GM21528 (cell line): Measurements from ENCODE around the gene MAPKAP1.

Experiments
- ATAC-seq: cut with Tn5 transposase; IDR thresholded peaks from one replicate; pipeline ENCODE4 v1.9.1; 2021; ENCODE audit warnings: mild to moderate bottlenecking, moderate library complexity; ENCODE audit not compliant: unreplicated experiment, low FRiP score

Gene MAPKAP1

GRCh38 chr9:125439434-125440272, 267.4 kb downstream of the MAPKAP1 start:
- ATAC-seq: no peak

GRCh38 chr9:125438506-125439433, 268.2 kb downstream of the MAPKAP1 start:
- no peak for ATAC-seq

- no peak for ATAC-seq
These were observed 269.2 kb downstream of the MAPKAP1 start for GRCh38 chr9:125437771-125438221.

- no peak for ATAC-seq
These were observed 270.2 kb downstream of the MAPKAP1 start for GRCh38 chr9:125436613-125437443.

- ATAC-seq: no peak
These were observed 271.0 kb downstream of the MAPKAP1 start for GRCh38 chr9:125435776-125436612.

- ATAC-seq: no peak
These were observed 271.8 kb downstream of the MAPKAP1 start for GRCh38 chr9:125434986-125435775.

GRCh38 chr9:125433461-125434011, 273.5 kb downstream of the MAPKAP1 start:
- no peak for ATAC-seq

GRCh38 chr9:125432715-125433385, 274.2 kb downstream of the MAPKAP1 start:
- ATAC-seq: no peak

GRCh38 chr9:125431741-125432271, 275.2 kb downstream of the MAPKAP1 start:
- no peak for ATAC-seq

GRCh38 chr9:125431012-125431305, 276.0 kb downstream of the MAPKAP1 start:
- no peak for ATAC-seq

GRCh38 chr9:125430161-125431011, 276.6 kb downstream of the MAPKAP1 start:
- ATAC-seq: no peak

- no peak for ATAC-seq
These were observed 277.4 kb downstream of the MAPKAP1 start for GRCh38 chr9:125429476-125430160.

GRCh38 chr9:125428902-125429467, 278.0 kb downstream of the MAPKAP1 start:
- no peak for ATAC-seq

- no peak for ATAC-seq
These were observed 278.7 kb downstream of the MAPKAP1 start for GRCh38 chr9:125428060-125428901.

GRCh38 chr9:125427556-125427955, 279.5 kb downstream of the MAPKAP1 start:
- ATAC-seq: no peak
